ENCODE results near the gene HSPB6. TPM values are rescaled to one million over a fixed set of nuclear protein-coding genes. Genes with fewer than 3 reads are reported as not detected.
"Not testable (repeated sequence)": the region's sequence is repeated elsewhere in the genome, so short reads cannot be mapped to it uniquely, and the experiment has no call there.

Gene HSPB6
- total RNA-seq, 1 donor from 2014 or later = 0.64 TPM

- Mint-ChIP-seq H3K36me3 (ENCODE audit: unreplicated experiment) (peaks cover 65% of the 10 kb centered on the region), H3K4me1 (ENCODE audit: unreplicated experiment) (no peaks in the 10 kb centered on the region), H3K9me3 (ENCODE audit: unreplicated experiment) (no peaks in the 10 kb centered on the region), H3K27ac (ENCODE audit: unreplicated experiment) (no peak overlapping the region), H3K4me3 (ENCODE audit: unreplicated experiment) (no peak overlapping the region), H3K27me3 (ENCODE audit: unreplicated experiment) (no peaks in the 10 kb centered on the region)
- TF ChIP-seq CTCF (IDR thresholded peaks at IDR 0.05) = no peak
- DNase-seq (ENCODE audit: extremely low spot score, unreplicated experiment) = no peak
Measured at GRCh38 chr19:35727053-35727955, 29.5 kb downstream of the HSPB6 start.

GRCh38 chr19:35725216-35725861, 31.5 kb downstream of the HSPB6 start:
- H3K36me3 Mint-ChIP-seq (ENCODE audit: unreplicated experiment) = peaks cover 62% of the 10 kb centered on the region
- H3K27ac Mint-ChIP-seq (ENCODE audit: unreplicated experiment) = no peak overlapping the region
- no peak overlapping the region for H3K4me3 Mint-ChIP-seq (ENCODE audit: unreplicated experiment)
- no peak for TF ChIP-seq CTCF (IDR thresholded peaks at IDR 0.05)
- DNase-seq (ENCODE audit: extremely low spot score, unreplicated experiment) = no peak
- H3K4me1 Mint-ChIP-seq (ENCODE audit: unreplicated experiment) = no peaks in the 10 kb centered on the region
- H3K27me3 Mint-ChIP-seq (ENCODE audit: unreplicated experiment) = no peaks in the 10 kb centered on the region
- H3K9me3 Mint-ChIP-seq (ENCODE audit: unreplicated experiment) = no peaks in the 10 kb centered on the region

GRCh38 chr19:35724560-35724959, 32.3 kb downstream of the HSPB6 start:
- Mint-ChIP-seq H3K4me3 (ENCODE audit: unreplicated experiment) (no peak overlapping the region), H3K27ac (ENCODE audit: unreplicated experiment) (no peak overlapping the region), H3K9me3 (ENCODE audit: unreplicated experiment) (no peaks in the 10 kb centered on the region), H3K27me3 (ENCODE audit: unreplicated experiment) (no peaks in the 10 kb centered on the region), H3K36me3 (ENCODE audit: unreplicated experiment) (peaks cover 56% of the 10 kb centered on the region), H3K4me1 (ENCODE audit: unreplicated experiment) (peaks cover 2% of the 10 kb centered on the region)
- TF ChIP-seq CTCF (IDR thresholded peaks at IDR 0.05) = no peak
- DNase-seq (ENCODE audit: extremely low spot score, unreplicated experiment) = no peak

- H3K27me3 Mint-ChIP-seq (ENCODE audit: unreplicated experiment); H3K4me3 Mint-ChIP-seq (ENCODE audit: unreplicated experiment); H3K27ac Mint-ChIP-seq (ENCODE audit: unreplicated experiment); H3K9me3 Mint-ChIP-seq (ENCODE audit: unreplicated experiment); H3K4me1 Mint-ChIP-seq (ENCODE audit: unreplicated experiment); DNase-seq (ENCODE audit: extremely low spot score, unreplicated experiment): not testable (repeated sequence)
- H3K36me3 Mint-ChIP-seq (ENCODE audit: unreplicated experiment) = peaks cover 52% of the 10 kb centered on the region
Measured at GRCh38 chr19:35724132-35724531, 32.7 kb downstream of the HSPB6 start.

GRCh38 chr19:35723671-35724070, 33.2 kb downstream of the HSPB6 start:
- Mint-ChIP-seq H3K27me3 (ENCODE audit: unreplicated experiment) (no peaks in the 10 kb centered on the region), H3K27ac (ENCODE audit: unreplicated experiment) (no peak overlapping the region), H3K4me3 (ENCODE audit: unreplicated experiment) (no peak overlapping the region), H3K36me3 (ENCODE audit: unreplicated experiment) (peaks cover 48% of the 10 kb centered on the region), H3K4me1 (ENCODE audit: unreplicated experiment) (peaks cover 10% of the 10 kb centered on the region), H3K9me3 (ENCODE audit: unreplicated experiment) (no peaks in the 10 kb centered on the region)
- no peak for DNase-seq (ENCODE audit: extremely low spot score, unreplicated experiment)
- no peak for TF ChIP-seq CTCF (IDR thresholded peaks at IDR 0.05)
